Measurements from ENCODE around the gene MYH7.
"Not testable (repeated sequence)": the region's sequence is repeated elsewhere in the genome, so short reads cannot be mapped to it uniquely, and the experiment has no call there.

Gene MYH7

GRCh38 chr14:23406725-23407355, 28.6 kb downstream of the MYH7 start:
- Histone ChIP-seq H3K9me3 (ENCODE audit: control insufficient read depth in 2 of 2, low read length in 2 of 2) (no peaks in the 10 kb centered on the region), H3K27ac (ENCODE audit: low read length) (no peak overlapping the region), H3K36me3 (ENCODE audit: control insufficient read depth in 2 of 2, insufficient read depth in 2 of 2, low read length in 2 of 2) (no peaks in the 10 kb centered on the region), H3K9ac (ENCODE audit: low read length in 2 of 2) (no peak overlapping the region), H3K27me3 (ENCODE audit: control insufficient read depth in 1 of 2, insufficient read depth in 2 of 2, low read length in 2 of 2) (peaks cover 0 to 7% of the 10 kb centered on the region in 2 donors), H3K4me1 (ENCODE audit: control insufficient read depth, insufficient read depth, low read length) (no peaks in the 10 kb centered on the region), H3K4me3 (ENCODE audit: low read length in 2 of 2) (no peak overlapping the region)

- H3K27me3 ChIP-seq (ENCODE audit: control insufficient read depth in 1 of 2, insufficient read depth in 2 of 2, low read length in 2 of 2) = peaks cover 0 to 5% of the 10 kb centered on the region in 2 donors
- no peak overlapping the region for H3K9ac ChIP-seq (ENCODE audit: low read length in 2 of 2)
- no peak overlapping the region for H3K4me3 ChIP-seq (ENCODE audit: low read length in 2 of 2)
- no peaks in the 10 kb centered on the region for H3K9me3 ChIP-seq (ENCODE audit: control insufficient read depth in 2 of 2, low read length in 2 of 2)
- no peak overlapping the region for H3K27ac ChIP-seq (ENCODE audit: low read length)
- H3K36me3 ChIP-seq (ENCODE audit: control insufficient read depth in 2 of 2, insufficient read depth in 2 of 2, low read length in 2 of 2) = no peaks in the 10 kb centered on the region
- H3K4me1 ChIP-seq (ENCODE audit: control insufficient read depth, insufficient read depth, low read length) = no peaks in the 10 kb centered on the region
These were observed 29.2 kb downstream of the MYH7 start for GRCh38 chr14:23406244-23406643.

- peaks cover 0 to 5% of the 10 kb centered on the region in 2 donors for H3K27me3 ChIP-seq (ENCODE audit: control insufficient read depth in 1 of 2, insufficient read depth in 2 of 2, low read length in 2 of 2)
- no peaks in the 10 kb centered on the region for H3K4me1 ChIP-seq (ENCODE audit: control insufficient read depth, insufficient read depth, low read length)
- no peaks in the 10 kb centered on the region for H3K9me3 ChIP-seq (ENCODE audit: control insufficient read depth in 2 of 2, low read length in 2 of 2)
- H3K27ac ChIP-seq (ENCODE audit: low read length) = no peak overlapping the region
- H3K36me3 ChIP-seq (ENCODE audit: control insufficient read depth in 2 of 2, insufficient read depth in 2 of 2, low read length in 2 of 2) = no peaks in the 10 kb centered on the region
- no peak overlapping the region for H3K9ac ChIP-seq (ENCODE audit: low read length in 2 of 2)
- H3K4me3 ChIP-seq (ENCODE audit: low read length in 2 of 2) = no peak overlapping the region
These were observed 29.9 kb downstream of the MYH7 start for GRCh38 chr14:23405516-23406025.

- Histone ChIP-seq H3K27me3 (ENCODE audit: control insufficient read depth in 1 of 2, insufficient read depth in 2 of 2, low read length in 2 of 2) (peaks cover 0 to 5% of the 10 kb centered on the region in 2 donors), H3K9ac (ENCODE audit: low read length in 2 of 2) (no peak overlapping the region), H3K9me3 (ENCODE audit: control insufficient read depth in 2 of 2, low read length in 2 of 2) (no peaks in the 10 kb centered on the region), H3K4me3 (ENCODE audit: low read length in 2 of 2) (no peak overlapping the region), H3K27ac (ENCODE audit: low read length) (no peak overlapping the region), H3K36me3 (ENCODE audit: control insufficient read depth in 2 of 2, insufficient read depth in 2 of 2, low read length in 2 of 2) (no peaks in the 10 kb centered on the region), H3K4me1 (ENCODE audit: control insufficient read depth, insufficient read depth, low read length) (no peaks in the 10 kb centered on the region)
These were observed 30.4 kb downstream of the MYH7 start for GRCh38 chr14:23405096-23405495.

GRCh38 chr14:23404331-23404900, 31.0 kb downstream of the MYH7 start:
- H3K4me3 ChIP-seq (ENCODE audit: low read length in 2 of 2) = no peak overlapping the region
- no peak overlapping the region for H3K27ac ChIP-seq (ENCODE audit: low read length)
- H3K27me3 ChIP-seq (ENCODE audit: control insufficient read depth in 1 of 2, insufficient read depth in 2 of 2, low read length in 2 of 2) = peaks cover 0 to 5% of the 10 kb centered on the region in 2 donors
- no peaks in the 10 kb centered on the region for H3K36me3 ChIP-seq (ENCODE audit: control insufficient read depth in 2 of 2, insufficient read depth in 2 of 2, low read length in 2 of 2)
- H3K9me3 ChIP-seq (ENCODE audit: control insufficient read depth in 2 of 2, low read length in 2 of 2) = no peaks in the 10 kb centered on the region
- no peaks in the 10 kb centered on the region for H3K4me1 ChIP-seq (ENCODE audit: control insufficient read depth, insufficient read depth, low read length)
- no peak overlapping the region for H3K9ac ChIP-seq (ENCODE audit: low read length in 2 of 2)

- no peaks in the 10 kb centered on the region for H3K36me3 ChIP-seq (ENCODE audit: control insufficient read depth in 2 of 2, insufficient read depth in 2 of 2, low read length in 2 of 2)
- H3K9ac ChIP-seq (ENCODE audit: low read length in 2 of 2) = no peak overlapping the region
- H3K4me3 ChIP-seq (ENCODE audit: low read length in 2 of 2) = no peak overlapping the region
- H3K27me3 ChIP-seq (ENCODE audit: control insufficient read depth in 1 of 2, insufficient read depth in 2 of 2, low read length in 2 of 2) = peaks cover 0 to 5% of the 10 kb centered on the region in 2 donors
- no peak overlapping the region for H3K27ac ChIP-seq (ENCODE audit: low read length)
- no peaks in the 10 kb centered on the region for H3K4me1 ChIP-seq (ENCODE audit: control insufficient read depth, insufficient read depth, low read length)
- no peaks in the 10 kb centered on the region for H3K9me3 ChIP-seq (ENCODE audit: control insufficient read depth in 2 of 2, low read length in 2 of 2)
These were observed 31.6 kb downstream of the MYH7 start for GRCh38 chr14:23403908-23404307.

GRCh38 chr14:23403139-23403438, 32.4 kb downstream of the MYH7 start:
- Histone ChIP-seq H3K27me3 (ENCODE audit: control insufficient read depth in 1 of 2, insufficient read depth in 2 of 2, low read length in 2 of 2) (peaks cover 0 to 5% of the 10 kb centered on the region in 2 donors), H3K4me1 (ENCODE audit: control insufficient read depth, insufficient read depth, low read length) (no peaks in the 10 kb centered on the region), H3K9me3 (ENCODE audit: control insufficient read depth in 2 of 2, low read length in 2 of 2) (no peaks in the 10 kb centered on the region), H3K4me3 (ENCODE audit: low read length in 2 of 2) (no peak overlapping the region), H3K36me3 (ENCODE audit: control insufficient read depth in 2 of 2, insufficient read depth in 2 of 2, low read length in 2 of 2) (no peaks in the 10 kb centered on the region), H3K9ac (ENCODE audit: low read length in 2 of 2) (no peak overlapping the region), H3K27ac (ENCODE audit: low read length) (no peak overlapping the region)

GRCh38 chr14:23402296-23403138, 32.9 kb downstream of the MYH7 start:
- Histone ChIP-seq H3K4me3 (ENCODE audit: low read length in 2 of 2) (no peak overlapping the region), H3K9me3 (ENCODE audit: control insufficient read depth in 2 of 2, low read length in 2 of 2) (no peaks in the 10 kb centered on the region), H3K27me3 (ENCODE audit: control insufficient read depth in 1 of 2, insufficient read depth in 2 of 2, low read length in 2 of 2) (peaks cover 0 to 5% of the 10 kb centered on the region in 2 donors), H3K36me3 (ENCODE audit: control insufficient read depth in 2 of 2, insufficient read depth in 2 of 2, low read length in 2 of 2) (no peaks in the 10 kb centered on the region), H3K9ac (ENCODE audit: low read length in 2 of 2) (no peak overlapping the region), H3K4me1 (ENCODE audit: control insufficient read depth, insufficient read depth, low read length) (no peaks in the 10 kb centered on the region), H3K27ac (ENCODE audit: low read length) (no peak overlapping the region)

- no peaks in the 10 kb centered on the region for H3K4me1 ChIP-seq (ENCODE audit: control insufficient read depth, insufficient read depth, low read length)
- H3K36me3 ChIP-seq (ENCODE audit: control insufficient read depth in 2 of 2, insufficient read depth in 2 of 2, low read length in 2 of 2) = no peaks in the 10 kb centered on the region
- H3K4me3 ChIP-seq (ENCODE audit: low read length in 2 of 2) = no peak overlapping the region
- H3K9ac ChIP-seq (ENCODE audit: low read length in 2 of 2) = no peak overlapping the region
- peaks cover 0 to 5% of the 10 kb centered on the region in 2 donors for H3K27me3 ChIP-seq (ENCODE audit: control insufficient read depth in 1 of 2, insufficient read depth in 2 of 2, low read length in 2 of 2)
- H3K27ac ChIP-seq (ENCODE audit: low read length) = no peak overlapping the region
- no peaks in the 10 kb centered on the region for H3K9me3 ChIP-seq (ENCODE audit: control insufficient read depth in 2 of 2, low read length in 2 of 2)
These were observed 34.2 kb downstream of the MYH7 start for GRCh38 chr14:23401291-23401690.

GRCh38 chr14:23400496-23401149, 34.8 kb downstream of the MYH7 start:
- not testable (repeated sequence) for H3K9me3 ChIP-seq (ENCODE audit: control insufficient read depth in 2 of 2, low read length in 2 of 2); H3K4me1 ChIP-seq (ENCODE audit: control insufficient read depth, insufficient read depth, low read length); H3K36me3 ChIP-seq (ENCODE audit: control insufficient read depth in 2 of 2, insufficient read depth in 2 of 2, low read length in 2 of 2); H3K27me3 ChIP-seq (ENCODE audit: control insufficient read depth in 1 of 2, insufficient read depth in 2 of 2, low read length in 2 of 2); H3K9ac ChIP-seq (ENCODE audit: low read length in 2 of 2); H3K4me3 ChIP-seq (ENCODE audit: low read length in 2 of 2); H3K27ac ChIP-seq (ENCODE audit: low read length)
